Occipital lobe (tissue), 2 donors: ENCODE results near the gene AKT2. TPM values are rescaled to one million over a fixed set of nuclear protein-coding genes. Genes with fewer than 3 reads are reported as not detected.

ENCODE experiments used
- DNase-seq: peaks from one replicate; lab custom pipeline; 2025; lab: John Stamatoyannopoulos, UW
- total RNA-seq: library from RNA; depleted of rRNA; stranded (reverse); fragments of >200 nt; gene quantifications from one replicate; pipeline ENCODE4 v1.2.3, GENCODE V29; 2014

Gene AKT2
- total RNA-seq, 1 donor from 2014 or later = 51.8 TPM

GRCh38 chr19:40254714-40255418 lies 30.3 kb downstream of the AKT2 start:
- DNase-seq = no peak

- no peak for DNase-seq
Measured at GRCh38 chr19:40253611-40254092, 31.5 kb downstream of the AKT2 start.

- DNase-seq = no peak
Measured at GRCh38 chr19:40252395-40252794, 32.8 kb downstream of the AKT2 start.

- no peak for DNase-seq
Measured at GRCh38 chr19:40251991-40252390, 33.2 kb downstream of the AKT2 start.

- DNase-seq = no peak
Measured at GRCh38 chr19:40251244-40251643, 33.9 kb downstream of the AKT2 start.

GRCh38 chr19:40249781-40250180 lies 35.4 kb downstream of the AKT2 start:
- no peak for DNase-seq

- DNase-seq = no peak
Measured at GRCh38 chr19:40249201-40249600, 35.9 kb downstream of the AKT2 start.

GRCh38 chr19:40247735-40248262 lies 37.3 kb downstream of the AKT2 start:
- no peak for DNase-seq

- DNase-seq = no peak
Measured at GRCh38 chr19:40247178-40247577, 38.0 kb downstream of the AKT2 start.

GRCh38 chr19:40246292-40247073 lies 38.7 kb downstream of the AKT2 start:
- DNase-seq = no peak

GRCh38 chr19:40245506-40246128 lies 39.5 kb downstream of the AKT2 start:
- no peak for DNase-seq

GRCh38 chr19:40244579-40245317 lies 40.4 kb downstream of the AKT2 start:
- DNase-seq = no peak

- DNase-seq = no peak
Measured at GRCh38 chr19:40243181-40243580, 42.0 kb downstream of the AKT2 start.

- no peak for DNase-seq
Measured at GRCh38 chr19:40242480-40242879, 42.7 kb downstream of the AKT2 start.

GRCh38 chr19:40241809-40242384 lies 43.2 kb downstream of the AKT2 start:
- peak; percentile 74 for DNase-seq

GRCh38 chr19:40241125-40241808 lies 43.9 kb downstream of the AKT2 start:
- DNase-seq = no peak

- no peak for DNase-seq
Measured at GRCh38 chr19:40240332-40240731, 44.8 kb downstream of the AKT2 start.

GRCh38 chr19:40239415-40240226 lies 45.5 kb downstream of the AKT2 start:
- DNase-seq = no peak

- no peak for DNase-seq
Measured at GRCh38 chr19:40238775-40239174, 46.4 kb downstream of the AKT2 start.

GRCh38 chr19:40237791-40238190 lies 47.4 kb downstream of the AKT2 start:
- no peak for DNase-seq
